ENCODE results near the gene CLIC1.

DNA sequence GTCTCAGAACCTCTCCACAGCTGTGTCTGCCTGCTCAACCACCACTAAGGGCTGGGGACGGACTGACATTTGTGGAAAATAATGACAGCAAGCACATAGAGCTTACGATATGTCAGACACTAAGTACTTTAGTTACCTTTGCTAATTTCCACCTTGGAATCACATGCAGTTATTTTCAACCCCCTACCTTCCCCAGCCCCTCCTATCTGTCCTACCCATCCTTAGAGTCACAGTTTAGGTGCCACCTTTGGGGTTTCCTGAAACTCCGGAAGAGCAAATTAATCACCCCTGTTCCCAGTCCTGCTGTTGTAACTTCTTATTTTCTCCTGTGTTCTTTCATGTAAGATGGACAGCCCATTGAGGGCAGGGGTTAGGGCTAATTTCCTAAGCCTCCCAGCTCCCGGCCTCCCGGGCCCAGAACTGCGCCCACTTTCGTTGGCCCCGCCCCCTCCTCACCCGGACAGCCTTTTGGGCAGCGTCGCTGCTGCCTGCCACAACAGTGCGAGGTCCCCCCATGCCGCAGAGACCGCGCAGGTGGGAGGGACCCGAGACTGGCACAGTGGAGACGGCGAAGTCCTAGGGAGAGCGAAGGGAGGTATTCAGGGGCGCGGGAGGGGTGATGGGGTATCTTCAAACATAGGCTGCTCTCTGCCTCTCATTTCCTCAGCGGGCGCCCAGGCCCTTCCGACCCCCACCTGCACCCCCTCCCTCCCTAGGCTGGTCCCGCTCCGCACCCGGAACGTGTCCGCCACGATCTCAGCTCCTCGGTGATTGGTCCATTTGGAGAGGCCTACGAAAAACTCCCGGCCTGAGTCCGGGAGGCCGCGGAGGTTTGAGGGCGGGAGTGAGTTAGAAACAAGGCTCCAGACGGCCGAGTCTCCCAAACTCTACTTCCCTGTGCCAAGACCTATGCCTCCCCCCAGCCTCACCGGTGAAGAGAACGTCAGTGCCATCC lies 8.3 kb downstream of the CLIC1 start:
- TF ChIP-seq, protein P1, sequence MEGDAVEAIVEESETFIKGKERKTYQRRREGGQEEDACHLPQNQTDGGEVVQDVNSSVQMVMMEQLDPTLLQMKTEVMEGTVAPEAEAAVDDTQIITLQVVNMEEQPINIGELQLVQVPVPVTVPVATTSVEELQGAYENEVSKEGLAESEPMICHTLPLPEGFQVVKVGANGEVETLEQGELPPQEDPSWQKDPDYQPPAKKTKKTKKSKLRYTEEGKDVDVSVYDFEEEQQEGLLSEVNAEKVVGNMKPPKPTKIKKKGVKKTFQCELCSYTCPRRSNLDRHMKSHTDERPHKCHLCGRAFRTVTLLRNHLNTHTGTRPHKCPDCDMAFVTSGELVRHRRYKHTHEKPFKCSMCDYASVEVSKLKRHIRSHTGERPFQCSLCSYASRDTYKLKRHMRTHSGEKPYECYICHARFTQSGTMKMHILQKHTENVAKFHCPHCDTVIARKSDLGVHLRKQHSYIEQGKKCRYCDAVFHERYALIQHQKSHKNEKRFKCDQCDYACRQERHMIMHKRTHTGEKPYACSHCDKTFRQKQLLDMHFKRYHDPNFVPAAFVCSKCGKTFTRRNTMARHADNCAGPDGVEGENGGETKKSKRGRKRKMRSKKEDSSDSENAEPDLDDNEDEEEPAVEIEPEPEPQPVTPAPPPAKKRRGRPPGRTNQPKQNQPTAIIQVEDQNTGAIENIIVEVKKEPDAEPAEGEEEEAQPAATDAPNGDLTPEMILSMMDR (IDR thresholded peaks at IDR 0.05): no peak
- no peak for TF ChIP-seq POLR2A (IDR thresholded peaks at IDR 0.05)
